LNCAP (cell line): ENCODE measurements around the gene SCNN1B.

Experiments
- TF ChIP-seq, protein P1 (sequence below): fragments of 450-650 bp; IDR thresholded peaks from 2 replicates; pipeline ENCODE4 v1.5.1; 2017; ENCODE audit warnings: mild to moderate bottlenecking

SCNN1B gene

DNA sequence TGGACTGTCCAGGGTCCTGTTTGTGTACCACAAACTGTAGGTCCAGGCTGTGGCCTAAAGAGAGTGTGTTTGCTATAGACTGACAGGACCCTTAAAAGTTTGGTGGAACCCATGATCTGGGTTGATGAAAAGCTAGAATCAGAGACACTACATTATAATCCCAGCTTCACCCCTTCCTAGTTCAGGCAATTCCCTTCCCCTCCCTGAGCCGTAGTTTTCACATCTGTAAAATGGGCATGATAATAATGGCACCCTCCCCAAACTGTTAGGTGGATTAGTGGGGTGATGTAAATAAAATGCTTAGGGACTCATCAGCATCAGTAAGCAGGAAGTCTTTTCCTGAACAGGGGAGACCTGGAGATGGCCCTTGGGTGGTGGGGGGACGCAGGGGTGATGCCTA lies 2.5 kb downstream of the SCNN1B start:
- TF ChIP-seq, protein P1, sequence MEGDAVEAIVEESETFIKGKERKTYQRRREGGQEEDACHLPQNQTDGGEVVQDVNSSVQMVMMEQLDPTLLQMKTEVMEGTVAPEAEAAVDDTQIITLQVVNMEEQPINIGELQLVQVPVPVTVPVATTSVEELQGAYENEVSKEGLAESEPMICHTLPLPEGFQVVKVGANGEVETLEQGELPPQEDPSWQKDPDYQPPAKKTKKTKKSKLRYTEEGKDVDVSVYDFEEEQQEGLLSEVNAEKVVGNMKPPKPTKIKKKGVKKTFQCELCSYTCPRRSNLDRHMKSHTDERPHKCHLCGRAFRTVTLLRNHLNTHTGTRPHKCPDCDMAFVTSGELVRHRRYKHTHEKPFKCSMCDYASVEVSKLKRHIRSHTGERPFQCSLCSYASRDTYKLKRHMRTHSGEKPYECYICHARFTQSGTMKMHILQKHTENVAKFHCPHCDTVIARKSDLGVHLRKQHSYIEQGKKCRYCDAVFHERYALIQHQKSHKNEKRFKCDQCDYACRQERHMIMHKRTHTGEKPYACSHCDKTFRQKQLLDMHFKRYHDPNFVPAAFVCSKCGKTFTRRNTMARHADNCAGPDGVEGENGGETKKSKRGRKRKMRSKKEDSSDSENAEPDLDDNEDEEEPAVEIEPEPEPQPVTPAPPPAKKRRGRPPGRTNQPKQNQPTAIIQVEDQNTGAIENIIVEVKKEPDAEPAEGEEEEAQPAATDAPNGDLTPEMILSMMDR, result no peak

DNA sequence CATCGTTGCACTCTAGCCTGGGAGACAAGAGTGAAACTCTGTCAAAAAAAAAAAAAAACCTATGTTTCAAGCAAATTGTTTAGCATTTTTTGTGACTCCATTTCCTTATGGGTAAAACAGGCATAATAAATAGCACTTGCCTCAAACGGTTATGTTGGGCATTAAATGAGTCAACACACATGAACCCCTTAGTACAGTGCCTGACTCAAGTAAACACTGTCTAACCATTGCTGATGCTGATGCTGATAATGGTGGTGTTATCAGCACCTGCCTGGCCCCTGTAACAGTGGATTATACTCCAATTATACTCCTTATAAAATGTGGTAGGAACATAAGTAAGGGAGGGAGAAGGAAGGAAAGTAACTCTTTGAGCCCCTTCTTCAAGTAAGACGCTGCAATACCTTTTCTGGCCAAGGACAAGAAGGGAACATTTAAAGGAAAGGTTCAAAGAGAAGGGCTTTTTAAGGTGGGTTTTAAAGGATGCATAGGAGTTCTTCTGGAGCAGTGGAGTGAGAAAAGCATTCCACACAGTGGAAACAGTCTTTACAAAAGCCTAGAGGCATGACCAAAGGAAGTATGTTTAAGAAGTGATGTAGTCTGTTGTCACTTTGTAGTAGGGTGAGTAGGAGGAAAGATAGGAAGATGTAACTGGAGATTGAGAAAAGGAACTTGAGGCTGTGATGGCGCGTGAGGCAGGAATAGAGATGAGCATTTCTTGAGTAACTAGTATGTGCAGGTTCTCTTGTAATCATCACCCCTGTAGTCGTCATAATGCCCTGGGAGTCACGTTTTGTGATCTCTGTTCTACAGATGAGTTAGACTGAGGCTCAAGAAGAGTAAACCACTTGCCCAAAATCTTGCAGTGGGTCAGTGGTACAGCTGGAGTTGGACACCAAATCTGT lies 4.3 kb downstream of the SCNN1B start:
- TF ChIP-seq, protein P1, result no peak

DNA sequence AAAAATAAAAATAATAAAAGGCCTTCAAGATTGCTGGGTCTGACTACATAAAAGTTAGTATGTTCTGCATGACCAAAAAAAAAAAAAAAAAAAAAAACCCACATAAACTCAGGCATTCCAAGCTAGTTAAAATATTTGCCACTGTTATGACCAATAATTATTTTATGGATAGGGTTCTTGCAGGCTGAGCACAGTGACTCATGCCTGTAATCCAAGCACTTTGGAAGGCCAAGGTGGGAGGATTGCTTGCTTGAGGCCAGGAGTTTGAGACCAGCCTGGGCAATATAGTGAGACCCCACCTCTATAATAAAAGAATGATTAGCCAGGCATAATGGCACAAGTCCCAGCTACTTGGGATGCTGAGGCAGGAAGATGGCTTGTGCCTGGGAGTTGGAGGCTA lies 8.1 kb downstream of the SCNN1B start:
- TF ChIP-seq, protein P1, result no peak

DNA sequence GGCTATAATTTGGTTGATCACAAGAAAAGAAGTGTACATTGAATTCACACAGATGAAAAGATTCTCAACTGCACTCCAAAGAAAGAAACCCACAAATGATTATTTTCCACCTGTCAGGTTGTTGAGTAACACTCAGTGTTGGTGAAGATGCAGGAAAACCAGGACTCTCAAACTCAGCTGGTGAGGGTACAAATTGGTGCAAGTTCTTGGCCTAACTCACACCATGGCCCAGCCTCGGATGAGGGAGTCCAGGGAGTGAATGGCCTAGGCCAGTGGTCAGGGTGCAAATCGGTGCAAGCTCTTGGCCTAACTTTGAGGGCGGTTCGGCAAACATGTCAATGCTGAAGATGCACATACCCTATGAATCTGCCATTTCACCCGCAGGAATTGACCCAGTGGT lies 8.6 kb downstream of the SCNN1B start:
- TF ChIP-seq, protein P1, result no peak

DNA sequence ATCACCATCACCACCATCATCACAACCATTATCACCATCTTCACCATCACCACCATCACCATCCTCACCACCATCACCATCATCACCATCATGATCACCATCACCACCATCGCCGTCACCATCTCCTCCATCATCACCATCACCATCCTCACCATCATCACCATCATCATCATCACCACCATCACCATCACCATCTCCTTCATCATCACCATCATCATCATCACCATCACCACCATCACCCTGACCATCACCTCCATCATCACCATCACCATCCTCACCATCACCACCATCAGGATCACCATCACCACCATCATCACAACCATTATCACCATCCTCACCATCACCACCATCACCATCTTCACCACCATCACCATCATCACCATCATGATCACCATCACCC lies 14.1 kb downstream of the SCNN1B start:
- TF ChIP-seq, protein P1, result no peak

DNA sequence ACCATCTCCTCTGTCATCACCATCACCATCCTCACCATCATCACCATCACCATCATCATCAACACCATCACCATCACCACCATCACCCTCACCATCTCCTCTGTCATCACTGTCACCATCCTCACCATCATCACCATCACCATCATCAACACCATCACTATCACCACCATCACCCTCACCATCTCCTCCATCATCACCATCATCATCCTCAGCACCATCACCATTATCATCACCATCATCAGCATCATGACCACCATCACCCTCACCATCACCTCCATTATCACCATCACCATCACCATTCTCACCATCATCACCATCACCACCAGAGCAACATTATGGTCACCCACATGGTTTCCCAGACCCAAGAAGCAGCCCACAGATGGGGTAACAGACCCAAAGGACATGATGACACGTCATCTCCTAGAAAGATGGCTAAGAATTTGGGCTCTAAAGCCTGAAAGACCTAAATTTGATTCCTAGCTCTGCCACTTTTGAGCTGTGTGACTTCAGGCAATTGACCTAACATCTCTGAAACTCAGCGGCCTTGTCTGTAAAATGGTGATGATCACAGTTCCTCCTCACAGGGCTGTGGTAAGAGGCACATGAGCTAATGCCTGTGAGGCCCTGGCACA lies 14.6 kb downstream of the SCNN1B start:
- TF ChIP-seq, protein P1, result no peak

DNA sequence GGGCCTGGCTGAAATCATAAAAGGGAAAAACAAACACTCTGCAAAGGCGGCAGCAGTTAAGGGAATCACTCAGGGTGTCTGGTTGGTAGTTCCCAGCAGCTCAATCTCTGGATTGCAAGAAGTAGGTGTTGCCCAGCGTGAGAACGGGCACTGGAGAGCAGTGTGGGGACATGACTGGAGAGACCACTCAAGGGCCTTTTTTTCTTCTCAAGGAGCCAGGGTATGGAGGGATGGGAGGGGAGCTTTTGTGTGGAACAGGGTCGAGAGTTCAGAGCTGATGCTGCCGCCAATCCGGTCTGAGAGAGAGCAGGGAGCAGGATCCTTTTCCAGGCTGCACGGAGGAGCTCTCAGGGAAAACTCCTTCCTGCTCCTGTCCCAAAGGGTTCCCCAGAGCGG lies 15.2 kb downstream of the SCNN1B start:
- TF ChIP-seq, protein P1, result no peak
